Activated CD4-positive, CD25-positive, alpha-beta regulatory T cell treated with anti-CD3 and anti-CD28 coated beads, Interleukin-2, amount 50 U/mL, for 16 hours (primary cell): Measurements from ENCODE around the gene SSR2.
"Not testable (repeated sequence)": the region's sequence is repeated elsewhere in the genome, so short reads cannot be mapped to it uniquely, and the experiment has no call there.

ENCODE experiments used
- DNase-seq: peaks from one replicate; pipeline ENCODE4 v3.0.0-alpha.2; 2020; ENCODE audit warnings: low read depth, low spot score

The SSR2 gene

GRCh38 chr1:156048663-156049258 lies 28.0 kb upstream of the SSR2 start:
- no peak for DNase-seq

GRCh38 chr1:156045076-156045475 lies 24.3 kb upstream of the SSR2 start:
- DNase-seq, result no peak

- no peak for DNase-seq
These were observed 22.1 kb upstream of the SSR2 start for GRCh38 chr1:156042828-156043227.

GRCh38 chr1:156034991-156035390 lies 14.2 kb upstream of the SSR2 start:
- not testable (repeated sequence) for DNase-seq

GRCh38 chr1:156033011-156033410 lies 12.3 kb upstream of the SSR2 start:
- DNase-seq, result no peak

GRCh38 chr1:156026588-156026987 lies 5.8 kb upstream of the SSR2 start:
- no peak for DNase-seq

GRCh38 chr1:156025876-156026275 lies 5.1 kb upstream of the SSR2 start:
- DNase-seq, result no peak

GRCh38 chr1:156024801-156025200 lies 4.0 kb upstream of the SSR2 start:
- DNase-seq, result no peak

GRCh38 chr1:156021954-156022353 lies 1.2 kb upstream of the SSR2 start:
- DNase-seq, result no peak

GRCh38 chr1:156021093-156021428 lies 310 bp upstream of the SSR2 start:
- no peak for DNase-seq

GRCh38 chr1:156019946-156020292 lies 832 bp downstream of the SSR2 start:
- DNase-seq, result no peak

- DNase-seq, result no peak
These were observed 5.9 kb downstream of the SSR2 start for GRCh38 chr1:156014829-156015228.

GRCh38 chr1:156012051-156012817 lies 8.5 kb downstream of the SSR2 start:
- DNase-seq, result no peak

GRCh38 chr1:156009404-156009803 lies 11.3 kb downstream of the SSR2 start:
- no peak for DNase-seq

GRCh38 chr1:156006666-156007376 lies 13.9 kb downstream of the SSR2 start:
- DNase-seq, result no peak

- no peak for DNase-seq
These were observed 15.7 kb downstream of the SSR2 start for GRCh38 chr1:156004843-156005584.

- DNase-seq, result no peak
These were observed 16.9 kb downstream of the SSR2 start for GRCh38 chr1:156003923-156004188.

- DNase-seq, result no peak
These were observed 18.4 kb downstream of the SSR2 start for GRCh38 chr1:156002188-156002911.

GRCh38 chr1:156001662-156002171 lies 19.0 kb downstream of the SSR2 start:
- no peak for DNase-seq

- DNase-seq, result no peak
These were observed 19.6 kb downstream of the SSR2 start for GRCh38 chr1:156001021-156001661.

- no peak for DNase-seq
These were observed 20.8 kb downstream of the SSR2 start for GRCh38 chr1:155999964-156000363.
